ENCODE data around the gene AGAP1.

- no peak for TF ChIP-seq CTCF (IDR thresholded peaks at IDR 0.05)
- TF ChIP-seq EZH2 (IDR thresholded peaks at IDR 0.05) = no peak
Observed at GRCh38 chr2:235493775-235494715, at the start of gene AGAP1.

All from neural progenitor cell (in vitro differentiated cells).